ENCODE measurements around the gene ZDHHC8.

GRCh38 chr22:20148414-20148813 lies 16.8 kb downstream of the ZDHHC8 start:
- TF ChIP-seq, protein P1, sequence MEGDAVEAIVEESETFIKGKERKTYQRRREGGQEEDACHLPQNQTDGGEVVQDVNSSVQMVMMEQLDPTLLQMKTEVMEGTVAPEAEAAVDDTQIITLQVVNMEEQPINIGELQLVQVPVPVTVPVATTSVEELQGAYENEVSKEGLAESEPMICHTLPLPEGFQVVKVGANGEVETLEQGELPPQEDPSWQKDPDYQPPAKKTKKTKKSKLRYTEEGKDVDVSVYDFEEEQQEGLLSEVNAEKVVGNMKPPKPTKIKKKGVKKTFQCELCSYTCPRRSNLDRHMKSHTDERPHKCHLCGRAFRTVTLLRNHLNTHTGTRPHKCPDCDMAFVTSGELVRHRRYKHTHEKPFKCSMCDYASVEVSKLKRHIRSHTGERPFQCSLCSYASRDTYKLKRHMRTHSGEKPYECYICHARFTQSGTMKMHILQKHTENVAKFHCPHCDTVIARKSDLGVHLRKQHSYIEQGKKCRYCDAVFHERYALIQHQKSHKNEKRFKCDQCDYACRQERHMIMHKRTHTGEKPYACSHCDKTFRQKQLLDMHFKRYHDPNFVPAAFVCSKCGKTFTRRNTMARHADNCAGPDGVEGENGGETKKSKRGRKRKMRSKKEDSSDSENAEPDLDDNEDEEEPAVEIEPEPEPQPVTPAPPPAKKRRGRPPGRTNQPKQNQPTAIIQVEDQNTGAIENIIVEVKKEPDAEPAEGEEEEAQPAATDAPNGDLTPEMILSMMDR (IDR thresholded peaks at IDR 0.05): no peak
- TF ChIP-seq POLR2AphosphoS5 (IDR thresholded peaks at IDR 0.05) (no peak), POLR2A (IDR thresholded peaks at IDR 0.05) (no peak)
